HT1080 (cell line): ENCODE data around the gene CHST11. TPM values are rescaled to one million over a fixed set of nuclear protein-coding genes. Genes with fewer than 3 reads are reported as not detected.
"Not testable (repeated sequence)": the region's sequence is repeated elsewhere in the genome, so short reads cannot be mapped to it uniquely, and the experiment has no call there.

Experiments used
- DNase-seq: peaks from one replicate; pipeline ENCODE4 v3.0.0-alpha.2; 2015; ENCODE audit warnings: low read depth
- total RNA-seq: library from RNA; depleted of rRNA; stranded (reverse); fragments of >200 nt; shearing (Covaris generic); gene quantifications from 2 replicates; pipeline ENCODE4 v1.2.3, GENCODE V29; 2014

CHST11 gene
- total RNA-seq, 1 experiment from 2014 or later: 54.3 TPM

GRCh38 chr12:104600790-104601739 is 144.3 kb downstream of the CHST11 start:
- DNase-seq: no peak

GRCh38 chr12:104602406-104602805 is 145.7 kb downstream of the CHST11 start:
- no peak for DNase-seq

- DNase-seq: no peak
These were observed 146.1 kb downstream of the CHST11 start for GRCh38 chr12:104602896-104603295.

- DNase-seq: peak; percentile 94
These were observed 146.8 kb downstream of the CHST11 start for GRCh38 chr12:104603545-104603973.

- peak; percentile 98 for DNase-seq
These were observed 147.6 kb downstream of the CHST11 start for GRCh38 chr12:104604070-104604994.

- DNase-seq: peak; percentile 84
These were observed 148.4 kb downstream of the CHST11 start for GRCh38 chr12:104604995-104605675.

GRCh38 chr12:104605685-104606084 is 148.9 kb downstream of the CHST11 start:
- no peak for DNase-seq

GRCh38 chr12:104608998-104609397 is 152.2 kb downstream of the CHST11 start:
- no peak for DNase-seq

GRCh38 chr12:104609445-104609844 is 152.7 kb downstream of the CHST11 start:
- DNase-seq: no peak

- no peak for DNase-seq
These were observed 153.9 kb downstream of the CHST11 start for GRCh38 chr12:104610513-104611235.

- DNase-seq: no peak
These were observed 154.9 kb downstream of the CHST11 start for GRCh38 chr12:104611671-104612070.

- DNase-seq: not testable (repeated sequence)
These were observed 156.6 kb downstream of the CHST11 start for GRCh38 chr12:104613372-104613771.

GRCh38 chr12:104615048-104615561 is 158.4 kb downstream of the CHST11 start:
- DNase-seq: no peak

- DNase-seq: no peak
These were observed 161.9 kb downstream of the CHST11 start for GRCh38 chr12:104618691-104619090.

- DNase-seq: no peak
These were observed 162.6 kb downstream of the CHST11 start for GRCh38 chr12:104619305-104619704.

GRCh38 chr12:104620837-104621531 is 164.2 kb downstream of the CHST11 start:
- no peak for DNase-seq

- no peak for DNase-seq
These were observed 166.2 kb downstream of the CHST11 start for GRCh38 chr12:104622928-104623327.

GRCh38 chr12:104623883-104624282 is 167.1 kb downstream of the CHST11 start:
- DNase-seq: no peak

- DNase-seq: no peak
These were observed 167.8 kb downstream of the CHST11 start for GRCh38 chr12:104624529-104624928.
